Endothelial cell of umbilical vein (primary cell): ENCODE results near the gene SSH2. TPM values are rescaled to one million over a fixed set of nuclear protein-coding genes. Genes with fewer than 3 reads are reported as not detected.

Experiments
- BruUV-seq: library from RNA; stranded (reverse); fragments of 400-500 nt; replicated peaks from 2 replicates; lab custom pipeline; 2021; lab: Mats Ljungman, UMichigan
- CTCF ChIA-PET: fragments of 300-600, 350-600 bp; sonication (Branson Sonifier 250); formaldehyde crosslinking; loops from one replicate; lab custom pipeline; 2021; ENCODE audit warnings: antibody characterized with exemption, inconsistent platforms; lab: Charles Lee
- POLR2A ChIA-PET: fragments of 300-600, 350-600 bp; sonication (Branson Sonifier 250); formaldehyde crosslinking; loops from one replicate; lab custom pipeline; 2021; ENCODE audit warnings: antibody characterized with exemption, inconsistent platforms; lab: Charles Lee
- DNase-seq: peaks from one replicate; pipeline ENCODE4 v3.0.0-alpha.2; 2011; ENCODE audit warnings: low read depth, low spot score
- FAIRE-seq: peaks from 2 replicates; lab custom pipeline; 2011; peaks lifted over from hg19 to GRCh38; lab: Jason Lieb, UNC
- H2AFZ ChIP-seq: 2 replicates; pipeline ENCODE4 v1.6.0; 2012; ENCODE audit warnings: low read depth, low read length, control low read depth, inconsistent platforms
- H3K27ac ChIP-seq: 2 replicates; pipeline ENCODE4 v1.5.1; 2011; ENCODE audit warnings: low read depth, mild to moderate bottlenecking, control low read depth, low read length, moderate library complexity; ENCODE audit not compliant: insufficient read depth
- H3K27me3 ChIP-seq, 2 experiments: 2 replicates each; pipeline versions ENCODE4 v1.6.0 to v1.6.1; 2011; ENCODE audit warnings: low read length in 2 of 2, mixed read lengths in 1 of 2; ENCODE audit not compliant: control insufficient read depth in 2 of 2, insufficient read depth in 2 of 2
- H3K36me3 ChIP-seq, 2 experiments: 2 replicates in 1 of 2; 3 replicates in 1 of 2; pipeline ENCODE4 v1.5.1; 2011; ENCODE audit warnings: low read length in 2 of 2, mild to moderate bottlenecking in 1 of 2, moderate library complexity in 1 of 2; ENCODE audit not compliant: control insufficient read depth in 2 of 2, insufficient read depth in 2 of 2; ENCODE audit errors: extremely low read depth in 1 of 2
- H3K4me1 ChIP-seq: 3 replicates; pipeline ENCODE4 v1.5.1; 2011; ENCODE audit warnings: mild to moderate bottlenecking, low read length; ENCODE audit not compliant: control insufficient read depth, insufficient read depth; ENCODE audit errors: extremely low read depth
- H3K4me2 ChIP-seq: 2 replicates; pipeline ENCODE4 v1.6.1; 2011; ENCODE audit warnings: low read length, control low read depth, mixed read lengths; ENCODE audit not compliant: insufficient read depth
- H3K4me3 ChIP-seq, 3 experiments: fragments of 200-600 bp in 1 of 3; sonication (generic), shearing (Covaris generic) in 1 of 3; replicated peaks in 1 of 3; 2 replicates each; pipeline ENCODE4 v1.5.1; 2011 to 2016; ENCODE audit warnings: control low read depth in 3 of 3, low read length in 3 of 3, mild to moderate bottlenecking in 2 of 3, inconsistent platforms in 1 of 3, low read depth in 1 of 3, moderate library complexity in 1 of 3; ENCODE audit not compliant: insufficient read depth in 1 of 3
- H3K79me2 ChIP-seq: 2 replicates; pipeline ENCODE4 v1.6.0; 2012; ENCODE audit warnings: low read length, inconsistent platforms; ENCODE audit not compliant: control insufficient read depth, insufficient read depth
- H3K9ac ChIP-seq: replicated peaks from 2 replicates; pipeline ENCODE3; 2011; ENCODE audit warnings: low read length, control low read depth; ENCODE audit not compliant: insufficient read depth; ENCODE audit errors: extremely low read depth
- H3K9me1 ChIP-seq: replicated peaks from 3 replicates; pipeline ENCODE4 v1.6.0; 2011; ENCODE audit warnings: mild to moderate bottlenecking, low read length; ENCODE audit not compliant: control insufficient read depth, insufficient read depth; ENCODE audit errors: extremely low read depth
- H3K9me3 ChIP-seq: replicated peaks from 2 replicates; pipeline ENCODE4 v1.5.1; 2012; ENCODE audit warnings: low read length, inconsistent platforms; ENCODE audit not compliant: control insufficient read depth, insufficient read depth
- H4K20me1 ChIP-seq: replicated peaks from 2 replicates; pipeline ENCODE3; 2011; ENCODE audit warnings: mild to moderate bottlenecking, low read length; ENCODE audit not compliant: control insufficient read depth, insufficient read depth; ENCODE audit errors: extremely low read depth
- CTCF ChIP-seq, 2 donors: IDR thresholded peaks; 1 replicate in 1 of 2; 2 replicates in 1 of 2; pipeline ENCODE4 v1.5.1; 2011; ENCODE audit warnings: low read length in 2 of 2, mild to moderate bottlenecking in 2 of 2, moderate library complexity in 2 of 2, control low read depth in 1 of 2, inconsistent platforms in 1 of 2, low read depth in 1 of 2; ENCODE audit not compliant: insufficient read depth in 1 of 2; ENCODE audit errors: extremely low read depth in 1 of 2
- EZH2 ChIP-seq: IDR thresholded peaks from 2 replicates; pipeline ENCODE4 v1.6.1; 2012; ENCODE audit warnings: borderline replicate concordance, low read depth, mild to moderate bottlenecking, moderate library complexity, low read length, inconsistent platforms; ENCODE audit not compliant: severe bottlenecking
- FOS ChIP-seq: IDR thresholded peaks from 2 replicates; pipeline ENCODE4 v1.6.1; 2011; ENCODE audit warnings: mild to moderate bottlenecking, low read length, moderate library complexity, borderline replicate concordance; ENCODE audit not compliant: insufficient read depth
- GATA2 ChIP-seq: IDR thresholded peaks from 2 replicates; pipeline ENCODE4 v1.7.0; 2011; ENCODE audit warnings: low read depth, mild to moderate bottlenecking, moderate library complexity, mixed read lengths, low read length; ENCODE audit not compliant: insufficient read length, insufficient read depth
- JUN ChIP-seq: IDR thresholded peaks from 2 replicates; pipeline ENCODE4 v1.6.1; 2011; ENCODE audit warnings: borderline replicate concordance, low read depth; ENCODE audit not compliant: insufficient read length, insufficient read depth
- MAX ChIP-seq: IDR thresholded peaks from 2 replicates; pipeline ENCODE4 v1.6.1; 2011; ENCODE audit not compliant: insufficient read depth, insufficient read length
- MYC ChIP-seq: IDR thresholded peaks from one replicate; pipeline ENCODE4 v1.6.1; 2011; ENCODE audit warnings: mild to moderate bottlenecking, low read depth, low read length
- POLR2A ChIP-seq: IDR thresholded peaks from 2 replicates; pipeline ENCODE4 v1.6.1; 2012; ENCODE audit warnings: low read depth, mild to moderate bottlenecking, control low read depth, low read length
- POLR2AphosphoS5 ChIP-seq: IDR thresholded peaks from 2 replicates; pipeline ENCODE4 v1.6.1; 2012; ENCODE audit warnings: low read depth, mild to moderate bottlenecking, control low read depth, low read length, moderate library complexity; ENCODE audit not compliant: insufficient read depth
- dilution Hi-C: fragments of 300-500 bp; cut with MboI; formaldehyde crosslinking; loops from one replicate; pipeline ENCODE4 v1.15.0; 2019; ENCODE audit warnings: low sequenced_read_pairs; ENCODE audit not compliant: extremely low pct_ligation_motif_present
- intact Hi-C: fragments of 100-400 bp; cut with micrococcal nuclease; formaldehyde crosslinking; loops from one replicate; pipeline ENCODE4 v1.10.0; 2022
- polyA plus RNA-seq, 4 experiments: library from polyadenylated mRNA; depleted of rRNA in 3 of 4; stranded (reverse) in 3 of 4; unstranded in 1 of 4; fragments of >200 nt; gene quantifications; 2 replicates each; pipeline versions ENCODE4 v1.2.1 to v1.2.3, GENCODE V29; 2011 to 2012; ENCODE audit warnings: missing spikeins in 1 of 4
- total RNA-seq: library from RNA; stranded (reverse); gene quantifications from 2 replicates; pipeline ENCODE4 v1.2.3, GENCODE V29; 2021

The SSH2 gene
- total and polyA plus RNA-seq, 2 donors (not counting 3 experiments of a cell fraction or from before 2014, with no cell fraction given), result 24.6 to 60.9 TPM

- CTCF ChIA-PET, result no interaction called here
- H3K9ac ChIP-seq, result no peak overlapping the region
- no peak overlapping the region for H2AFZ ChIP-seq
- H3K4me3 ChIP-seq, result no peak overlapping the region
- no TSS peak for BruUV-seq
- H3K79me2 ChIP-seq, result peaks cover 14% of the 10 kb centered on the region
- DNase-seq, result peak; percentile 17
- no peaks in the 10 kb centered on the region for H3K9me1 ChIP-seq
- TF ChIP-seq POLR2A (no peak), MAX (no peak), CTCF (IDR thresholded peaks at IDR 0.05; ENCODE audit: extremely low read depth in 1 of 2, insufficient read depth in 1 of 2, low read depth in 1 of 2, low read length in 2 of 2) (no peak), MYC (no peak), FOS (no peak), JUN (no peak), POLR2AphosphoS5 (no peak), EZH2 (no peak), GATA2 (no peak)
- peak overlapping the region; percentile 51 for H3K4me2 ChIP-seq
- H3K27ac ChIP-seq, result no peak overlapping the region
- peaks cover 4% of the 10 kb centered on the region for H4K20me1 ChIP-seq
- H3K4me1 ChIP-seq, result peaks cover 11% of the 10 kb centered on the region
- H3K36me3 ChIP-seq, result no peaks in the 10 kb centered on the region
- no peaks in the 10 kb centered on the region for H3K9me3 ChIP-seq
- POLR2A ChIA-PET, result no interaction called here
- H3K27me3 ChIP-seq, result no peaks in the 10 kb centered on the region
- no peak for FAIRE-seq
- dilution Hi-C loops (no loop called here), intact Hi-C loops (no loop called here)
Observed at GRCh38 chr17:29883497-29883896, 46.5 kb downstream of the SSH2 start.
